Umbilical cord (tissue), 2 donors: ENCODE data around the gene CMTM8. TPM values are rescaled to one million over a fixed set of nuclear protein-coding genes. Genes with fewer than 3 reads are reported as not detected.

ENCODE experiments used
- DNase-seq: peaks from one replicate; pipeline ENCODE4 v3.0.0-alpha.2; 2015; ENCODE audit warnings: low spot score
- total RNA-seq: library from RNA; depleted of rRNA; stranded (reverse); fragments of >200 nt; gene quantifications from one replicate; pipeline ENCODE4 v1.2.3, GENCODE V29; 2014; ENCODE audit warnings: low replicate concordance; ENCODE audit not compliant: insufficient read depth

The CMTM8 gene
- total RNA-seq, 1 donor from 2014 or later, result not detected

DNA sequence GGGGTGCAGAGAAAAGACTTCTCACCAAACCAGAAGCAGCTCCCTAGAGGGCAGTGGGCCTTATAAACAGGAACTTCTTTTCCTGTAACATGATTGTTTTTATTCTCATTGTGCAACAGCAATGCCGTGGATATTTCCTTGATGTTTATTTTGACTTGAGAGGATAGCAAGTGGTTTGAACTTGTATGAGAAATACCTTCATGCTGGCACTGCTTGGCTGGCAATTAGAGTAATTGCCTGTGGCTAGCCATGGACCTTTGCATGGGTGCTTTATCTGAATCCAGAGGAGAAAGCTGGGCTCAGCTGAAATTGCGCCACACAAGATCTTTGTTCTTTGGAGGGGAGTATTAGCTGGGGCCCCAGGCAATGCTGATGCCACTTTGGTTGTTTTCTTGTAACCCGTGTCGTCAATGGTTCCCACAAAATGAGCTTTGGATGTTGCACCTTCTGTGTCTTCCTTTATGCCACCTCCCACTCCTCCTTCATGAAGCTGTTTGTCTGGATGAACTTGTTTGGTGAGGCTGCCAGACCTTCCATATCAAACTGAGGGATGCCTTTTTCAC, 37.9 kb downstream of the CMTM8 start:
- peak; percentile 33 for DNase-seq

DNA sequence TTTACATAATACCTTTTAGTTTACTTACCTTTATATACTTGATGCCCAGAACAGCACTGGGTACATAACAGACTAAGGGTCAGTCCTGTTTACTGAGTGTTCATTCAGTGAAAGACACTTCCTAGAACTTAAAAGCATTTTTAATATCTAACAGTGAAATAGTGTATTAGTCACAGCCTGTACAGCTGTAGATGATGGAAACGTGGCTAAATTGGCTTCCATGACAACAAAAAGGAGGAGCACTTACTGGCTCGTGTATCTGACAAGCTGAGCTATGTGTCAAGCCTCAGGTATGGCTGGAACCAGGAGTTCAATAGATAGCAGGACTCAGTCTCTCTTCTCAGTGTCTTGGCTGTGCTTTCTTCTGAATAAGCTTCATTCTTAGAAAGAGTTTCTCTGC, 40.2 kb downstream of the CMTM8 start:
- DNase-seq, result no peak

DNA sequence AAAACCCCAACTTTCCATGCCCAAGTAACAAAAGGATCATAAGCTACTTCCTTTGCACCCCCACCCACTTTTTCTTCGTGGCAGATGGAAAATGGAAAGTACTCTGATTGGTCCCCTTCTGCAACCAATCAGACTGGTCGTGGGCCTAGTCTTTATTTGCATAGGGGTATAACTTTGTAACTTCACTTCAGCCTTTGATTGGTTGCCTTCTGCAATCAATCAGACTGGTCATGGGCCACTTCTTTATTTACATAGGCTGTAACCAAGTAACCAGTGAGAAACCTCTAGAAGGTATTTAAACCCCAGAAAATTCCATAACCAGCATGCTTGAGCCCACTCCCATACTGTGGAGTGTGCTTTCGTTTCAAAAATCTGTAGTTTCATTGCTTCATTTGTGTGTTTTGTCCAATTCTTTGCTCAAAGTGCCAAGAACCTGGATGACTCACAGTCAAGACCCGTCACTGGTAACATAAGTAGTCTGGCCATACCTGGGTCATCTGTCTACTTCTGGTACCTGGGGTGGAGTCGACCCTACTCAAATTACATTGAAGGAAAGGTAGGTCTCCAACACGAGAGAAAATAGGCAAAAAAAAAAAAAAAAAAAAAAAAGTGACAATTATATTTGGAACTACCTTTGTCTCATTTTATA, 41.9 kb downstream of the CMTM8 start:
- no peak for DNase-seq

- DNase-seq, result no peak
These were observed 43.2 kb downstream of the CMTM8 start for GRCh38 chr3:32281570-32282106.

DNA sequence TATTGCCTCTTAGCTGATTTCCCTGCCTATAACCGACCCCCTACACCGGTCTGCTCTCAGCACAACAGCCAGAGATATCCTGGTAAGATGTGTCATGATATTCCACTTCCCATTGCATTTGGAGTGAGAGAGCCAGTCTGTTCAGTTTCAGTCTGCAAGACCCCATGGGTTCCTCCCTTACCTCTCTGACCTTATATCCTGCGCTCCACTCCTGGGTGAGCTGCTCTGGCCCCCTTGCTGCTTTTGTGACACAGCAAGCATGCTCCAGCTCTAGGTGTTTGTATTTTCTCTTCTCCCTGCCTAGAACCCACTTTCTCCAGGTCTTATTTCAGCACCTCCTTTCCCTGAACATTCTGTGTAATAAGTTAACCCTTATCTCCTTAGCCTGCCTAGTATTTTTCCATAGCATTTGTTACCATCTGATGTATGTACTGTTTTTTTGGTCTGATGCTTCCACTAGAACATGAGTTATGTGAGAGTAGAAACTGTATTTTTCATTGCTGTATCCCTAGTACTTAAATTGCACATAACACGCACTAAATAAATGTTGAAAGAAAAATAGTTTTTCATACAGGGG, 44.2 kb downstream of the CMTM8 start:
- DNase-seq, result no peak

GRCh38 chr3:32283304-32283703, 44.8 kb downstream of the CMTM8 start:
- no peak for DNase-seq

DNA sequence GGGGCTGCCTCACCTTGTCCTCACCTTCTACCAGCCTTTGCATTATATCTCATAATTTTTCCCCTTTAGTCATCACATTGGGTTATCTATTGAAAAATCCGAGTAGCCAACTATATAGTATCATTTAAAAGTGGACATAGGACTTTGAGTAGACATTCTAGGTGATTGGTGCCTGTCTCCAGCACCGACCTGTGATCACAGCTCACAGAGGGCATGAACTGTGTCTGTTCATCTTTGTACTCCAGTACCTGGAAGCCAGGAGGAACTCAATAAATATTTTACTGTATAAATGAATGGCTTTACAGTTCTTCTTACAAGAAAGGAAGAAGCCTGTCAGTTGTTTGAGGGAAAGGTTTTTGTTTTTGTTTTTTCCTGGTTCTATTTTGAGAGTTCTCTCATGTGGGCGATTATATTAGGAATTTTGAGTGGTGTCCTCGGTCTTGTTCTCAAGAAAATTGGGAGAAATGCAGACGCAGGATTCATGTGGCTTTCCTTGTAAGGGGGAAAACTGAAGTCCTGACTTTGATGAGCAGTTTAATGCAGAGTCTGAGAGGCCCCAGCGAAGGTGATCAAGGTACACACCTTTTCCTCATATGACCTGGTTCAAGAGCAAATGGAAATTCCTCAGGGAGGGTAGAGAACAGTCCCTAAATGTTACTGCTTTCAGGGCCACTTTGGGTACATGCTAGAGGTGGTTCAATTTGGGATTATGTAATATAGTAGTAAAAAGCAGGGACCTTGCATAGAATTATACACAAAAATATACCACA, 46.1 kb downstream of the CMTM8 start:
- DNase-seq, result no peak

- no peak for DNase-seq
These were observed 47.4 kb downstream of the CMTM8 start for GRCh38 chr3:32285891-32286290.

DNA sequence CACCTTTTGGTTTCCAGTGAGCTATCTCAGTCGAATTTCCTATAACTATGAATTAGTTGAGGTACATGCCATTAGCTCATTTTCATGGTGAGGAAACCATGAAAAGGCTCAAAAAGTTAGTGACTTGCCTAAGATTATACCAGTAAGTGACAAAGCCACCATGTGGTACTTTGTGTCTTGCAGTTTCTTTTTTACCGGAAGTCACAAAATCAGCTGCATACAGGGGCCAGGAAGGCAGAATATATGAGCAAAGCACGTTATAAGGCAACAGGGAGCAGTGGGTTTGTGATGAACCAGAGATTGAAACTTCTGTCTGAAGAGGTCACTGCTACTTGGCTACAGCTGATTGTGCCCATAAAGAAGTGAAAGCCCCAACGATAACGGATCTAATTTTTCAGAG, 50.3 kb downstream of the CMTM8 start:
- no peak for DNase-seq

GRCh38 chr3:32290619-32291018, 52.1 kb downstream of the CMTM8 start:
- no peak for DNase-seq

DNA sequence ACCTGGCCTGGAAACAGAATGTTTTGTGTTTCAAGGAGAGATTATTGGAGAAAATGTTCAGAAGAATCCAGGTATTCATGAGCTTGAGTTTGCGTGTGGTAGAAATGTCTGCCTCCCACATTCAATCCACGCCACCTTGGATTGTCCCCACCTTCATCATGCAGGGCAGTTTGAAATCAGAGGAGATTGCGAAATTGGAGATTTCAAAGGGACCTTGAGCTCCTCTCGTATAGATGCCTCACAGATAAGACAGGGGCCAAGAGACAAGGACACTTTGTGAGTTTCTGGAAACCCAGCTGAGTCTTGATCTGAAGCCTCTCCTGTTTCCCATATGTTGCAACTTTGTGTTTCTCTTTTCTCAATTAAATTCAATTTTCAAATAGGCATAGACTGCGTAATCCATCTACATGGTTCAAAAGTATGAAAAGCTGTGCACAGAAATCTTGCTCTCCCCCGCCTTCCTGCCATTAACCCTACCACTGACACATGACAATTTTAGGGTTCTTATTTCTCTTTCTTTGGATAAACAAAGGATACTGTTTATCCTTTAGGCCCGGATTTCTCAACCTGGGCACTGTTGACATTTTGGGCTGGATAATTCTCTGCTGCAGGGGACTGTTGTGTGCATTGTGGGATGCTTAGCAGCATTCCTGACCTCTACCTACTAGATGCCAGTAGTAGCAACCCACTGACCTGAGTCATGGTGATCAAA, 53.8 kb downstream of the CMTM8 start:
- no peak for DNase-seq

GRCh38 chr3:32293903-32294302, 55.4 kb downstream of the CMTM8 start:
- no peak for DNase-seq

DNA sequence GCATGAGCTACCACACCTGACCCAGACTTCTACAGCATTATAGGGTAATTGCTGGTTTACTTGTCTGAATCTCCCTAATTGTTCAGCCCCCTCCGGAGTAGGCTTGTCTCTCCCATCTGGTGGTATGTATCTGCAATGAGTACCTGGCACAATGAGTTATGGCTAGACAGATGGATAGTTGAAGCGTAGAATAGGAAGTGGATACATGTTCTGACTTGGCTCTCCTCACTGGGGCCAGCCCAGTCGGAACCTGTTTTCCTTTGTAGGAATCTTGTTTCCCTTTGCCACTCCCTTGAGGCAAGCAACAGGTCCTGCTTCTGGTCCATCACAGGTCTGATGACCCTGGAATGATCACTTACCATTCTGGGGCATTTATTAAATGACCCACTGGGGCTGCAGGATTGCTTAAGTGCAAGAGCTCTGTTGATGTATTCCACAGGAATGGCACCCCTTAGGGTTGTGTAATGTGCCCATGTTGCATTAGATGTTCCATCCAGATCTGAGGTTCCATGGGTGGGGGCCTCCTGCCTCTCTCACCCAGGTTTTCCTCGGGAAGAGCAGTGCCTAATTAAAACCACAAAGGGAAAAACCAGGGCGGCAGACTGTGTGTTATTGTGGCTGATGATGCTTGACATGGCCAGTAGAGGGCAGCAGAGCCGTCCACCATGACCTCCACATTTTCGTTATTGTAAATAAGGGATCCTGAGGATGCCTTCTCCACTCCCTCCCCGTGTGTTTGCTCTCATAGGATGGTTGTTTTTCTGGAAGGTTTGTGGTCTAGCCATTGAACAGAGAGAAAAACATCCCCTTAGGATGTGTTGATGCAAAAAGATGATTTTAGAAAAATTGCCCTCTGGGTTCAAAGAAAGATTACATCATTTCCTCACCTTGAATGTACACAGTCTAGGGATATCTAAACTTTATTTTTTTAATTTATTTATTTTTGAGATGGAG, 58.0 kb downstream of the CMTM8 start:
- DNase-seq, result peak; percentile 56

GRCh38 chr3:32297366-32297765, 58.9 kb downstream of the CMTM8 start:
- DNase-seq, result no peak

DNA sequence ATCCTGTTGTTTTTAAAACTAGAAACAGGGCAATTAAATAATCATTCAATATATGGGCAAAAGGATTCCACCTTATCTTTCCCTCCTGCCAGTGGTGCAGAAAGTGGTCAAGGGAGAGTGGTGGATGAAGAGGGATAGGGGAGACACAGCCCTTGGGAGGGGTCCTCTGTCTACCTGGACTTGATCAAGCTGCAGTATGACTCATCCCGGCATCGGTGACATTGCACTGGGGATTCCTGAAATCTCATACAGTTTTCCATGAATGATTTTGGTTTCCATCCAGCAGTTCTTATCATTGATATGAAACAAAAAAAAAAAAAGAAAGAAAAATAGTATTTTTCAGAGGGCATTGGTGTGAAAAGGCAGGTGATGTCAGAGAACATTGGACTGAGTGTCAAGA, 62.9 kb downstream of the CMTM8 start:
- DNase-seq, result no peak

- DNase-seq, result peak; percentile 91
These were observed 64.3 kb downstream of the CMTM8 start for GRCh38 chr3:32302601-32303398.

DNA sequence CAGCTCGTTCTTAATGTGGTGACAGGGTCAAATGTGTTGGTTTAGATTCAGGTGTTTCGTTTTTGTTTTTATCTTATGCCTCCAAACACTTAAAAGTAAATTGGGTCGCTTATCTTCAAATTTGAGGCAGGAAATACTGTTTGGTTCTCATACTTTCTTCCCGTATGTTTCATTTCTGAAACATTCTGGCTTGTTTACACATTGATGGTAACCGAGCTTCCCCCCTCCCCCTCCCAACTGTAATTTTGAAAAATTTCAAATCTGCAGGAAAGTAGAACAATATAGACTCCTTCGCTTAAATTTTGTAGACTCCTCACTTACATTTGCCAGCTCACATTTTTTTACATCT, 64.9 kb downstream of the CMTM8 start:
- no peak for DNase-seq

DNA sequence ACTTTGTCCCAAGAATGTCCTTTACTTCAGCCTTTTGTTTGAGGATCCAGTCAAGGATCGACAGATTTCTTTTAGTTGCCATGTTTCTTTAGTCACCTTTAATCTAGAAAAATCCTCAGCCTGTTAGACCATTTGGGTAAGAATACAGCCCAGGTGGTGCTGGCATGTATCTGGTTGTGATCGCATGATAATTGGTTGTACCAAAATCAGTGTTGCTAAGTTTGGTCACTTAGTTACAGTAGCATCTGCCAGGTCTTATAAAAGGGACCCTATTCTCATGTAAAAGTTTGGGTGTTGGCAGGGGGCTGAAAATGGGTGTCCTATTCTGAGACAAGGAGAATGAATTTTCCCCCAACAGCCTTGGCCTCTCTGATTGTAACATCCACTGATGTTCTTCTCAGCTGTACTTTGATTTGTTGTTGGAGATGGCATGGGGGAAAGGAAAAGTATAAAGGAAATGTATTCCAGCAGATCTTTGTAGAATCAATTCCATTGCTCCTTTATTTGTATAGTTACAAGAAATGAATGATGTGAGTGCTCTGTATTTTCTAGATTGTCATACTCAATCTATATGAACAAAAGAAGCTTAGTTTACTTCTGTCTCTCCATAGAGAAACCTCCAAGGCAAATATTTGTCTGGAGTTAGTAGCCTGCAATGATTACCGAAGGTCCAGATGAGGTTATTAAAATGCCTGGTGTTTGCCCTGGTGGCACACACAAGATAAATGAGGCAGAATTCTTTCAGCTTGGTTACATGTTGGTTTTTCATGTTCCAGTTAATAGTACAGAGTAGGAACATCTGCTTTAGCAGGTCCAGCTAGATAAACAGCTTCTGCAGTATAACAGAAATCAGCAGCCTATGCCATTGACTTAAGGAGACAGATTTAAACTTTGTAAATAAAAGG, 65.7 kb downstream of the CMTM8 start:
- no peak for DNase-seq

- no peak for DNase-seq
These were observed 66.9 kb downstream of the CMTM8 start for GRCh38 chr3:32305361-32305876.
